Adrenal gland (tissue), 12 donors: ENCODE data around the gene GATA6. TPM values are rescaled to one million over a fixed set of nuclear protein-coding genes. Genes with fewer than 3 reads are reported as not detected.

ENCODE experiments used
- DNase-seq, 7 donors: peaks; one replicate each; pipeline ENCODE4 v3.0.0-alpha.2; 2019 to 2020
- H3K27ac ChIP-seq, 5 donors: fragments of 200-600 bp; sonication (generic) in 4 of 5; 1 replicate in 3 of 5; 2 replicates in 2 of 5; pipeline versions ENCODE4 v1.5.1 to v1.8.0; 2016 to 2020; ENCODE audit warnings: mild to moderate bottlenecking in 1 of 5
- H3K27me3 ChIP-seq: fragments of 200-600 bp; 2 replicates; pipeline ENCODE4 v1.8.0; 2021
- H3K36me3 ChIP-seq, 2 donors: fragments of 200-600 bp; replicated peaks in 1 of 2; 1 replicate in 1 of 2; 2 replicates in 1 of 2; pipeline versions ENCODE4 v1.5.1 to v1.8.0; 2018 to 2022
- H3K4me1 ChIP-seq, 2 donors: fragments of 200-600 bp; replicated peaks in 1 of 2; 1 replicate in 1 of 2; 2 replicates in 1 of 2; pipeline versions ENCODE4 v1.5.1 to v1.8.0; 2018 to 2021
- H3K4me3 ChIP-seq, 4 donors: fragments of 200-600 bp; sonication (generic) in 3 of 4; one replicate each; pipeline ENCODE4 v1.5.1; 2016 to 2018
- H3K9me3 ChIP-seq, 3 donors: fragments of 200-600 bp; sonication (generic) in 1 of 3; replicated peaks in 1 of 3; 1 replicate in 2 of 3; 2 replicates in 1 of 3; pipeline versions ENCODE4 v1.5.1 to v1.8.0; 2016 to 2021
- POLR2A ChIP-seq, 2 donors: fragments of 450-650 bp; IDR thresholded peaks; one replicate each; pipeline ENCODE4 v1.6.1; 2017; ENCODE audit warnings: antibody characterized with exemption in 2 of 2, mild to moderate bottlenecking in 2 of 2, moderate library complexity in 1 of 2
- WGBS, 4 donors: extraction: QIAGEN DNeasy Blood & Tissue Kit in 2 of 4; methylation state at CpG; one replicate each; pipeline versions ENCODE4 v1.1.5 to v1.1.7; 2013 to 2017; 5-methylcytosine and 5-hydroxymethylcytosine counted together
- intact Hi-C, 2 donors: fragments of 100-400 bp; cut with DNase I; formaldehyde crosslinking; loops; one replicate each; pipeline versions ENCODE4 v1.14.1 to v1.15.0; 2022 to 2023
- polyA plus RNA-seq, 3 donors: library from polyadenylated mRNA; stranded (reverse); fragments of 200-250 nt in 2 of 3; fragments of 350-450 nt in 1 of 3; fragmentation: Illumina TruSeq in 1 of 3; extraction: RNeasy Lipid Tissue Mini Kit (QIAGEN cat#74804) in 1 of 3; gene quantifications; one replicate each; pipeline ENCODE4 v1.2.3, GENCODE V29; 2013 to 2014
- total RNA-seq, 9 donors: library from RNA; depleted of rRNA in 4 of 9; stranded (reverse); fragments of >200 nt in 4 of 9; fragments of 120-200 nt in 1 of 9; fragmentation: NEBNext Ultra II Directional in 1 of 9; extraction: Animal tissue kit (Norgen Biotek cat#: 25700) in 1 of 9; gene quantifications; one replicate each; pipeline versions ENCODE4 v1.1.0 to v1.2.4, GENCODE V29; 2013 to 2023
- TF ChIP-seq, protein P1 (sequence below), 6 experiments: fragments of 450-650 bp in 4 of 6; fragments of 200-600 bp in 2 of 6; sonication (generic) in 1 of 6; IDR thresholded peaks; 1 replicate in 5 of 6; 2 replicates in 1 of 6; pipeline versions ENCODE4 v1.5.1 to v1.8.0; 2016 to 2021; ENCODE audit warnings: antibody characterized with exemption in 6 of 6, mild to moderate bottlenecking in 2 of 6, moderate library complexity in 1 of 6
- donor health status: healthy with polysubstance abuse.
- donor health status: Bipolar disorder and iron deficiency.
- donor health status: DM: yes; HTN: yes; CAD: no.
- donor health status: DM: no; HTN: no; CAD: no.
- donor health status: DM: no; HTN: no; CAD: no.
- donor health status: DM: yes; HTN: yes; CAD: no.

The GATA6 gene
- total and polyA plus RNA-seq, 12 donors: 31.3 to 222 (median 135) TPM

DNA sequence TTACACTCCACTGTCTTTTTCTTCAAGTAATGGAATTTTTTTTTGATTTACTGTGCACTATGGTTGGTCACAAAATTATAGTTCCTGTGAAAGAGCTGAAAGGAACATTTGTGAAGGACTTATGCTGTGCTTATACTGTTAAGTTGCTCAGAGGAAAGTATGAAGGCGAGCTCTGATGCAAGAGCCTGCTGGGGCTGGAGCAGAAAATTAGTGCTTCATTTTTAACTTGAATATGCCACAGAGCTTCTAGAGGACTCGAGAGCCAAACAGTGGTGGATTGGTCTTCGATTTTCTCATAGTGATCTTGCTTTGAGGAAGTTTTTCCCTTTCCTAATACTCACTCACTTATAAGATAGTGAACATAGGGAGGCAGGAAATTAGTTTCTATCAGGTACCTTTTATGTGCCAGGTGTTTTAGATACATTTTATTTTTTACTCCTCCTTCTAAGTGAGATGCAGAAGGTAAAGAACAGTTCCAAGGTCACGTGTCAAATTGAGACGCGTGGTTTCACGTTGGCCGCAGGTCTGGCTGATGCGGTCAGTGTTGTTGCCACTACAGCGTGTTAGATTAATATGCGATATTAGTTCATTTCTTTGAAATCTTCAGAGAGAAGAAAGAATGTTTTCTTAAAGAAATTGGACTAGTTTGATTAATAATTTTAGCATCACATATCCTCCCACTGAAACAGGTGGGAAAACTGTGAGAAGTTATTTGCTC is 20.2 kb downstream of the GATA6 start:
- peak in 2 of 7 donors; percentile 44 to 51 for DNase-seq
- peaks cover 0 to 28% of the 10 kb centered on the region in 2 donors for H3K36me3 ChIP-seq
- peaks cover 91 to 97% of the 10 kb centered on the region in 2 donors for H3K4me1 ChIP-seq
- 28 to 44% (median 39%) methylated on average over 11 of the region's 11 CpGs for WGBS, 4 donors
- peak overlapping the region in 1 of 4 donors; percentile 28 for H3K4me3 ChIP-seq
- no peaks in the 10 kb centered on the region for H3K27me3 ChIP-seq
- H3K27ac ChIP-seq: peak overlapping the region; percentile 28 to 97 (median 81)
- intact Hi-C loops: no loop called here
- peak in 1 of 2 donors; percentile 15 for TF ChIP-seq POLR2A (IDR thresholded peaks at IDR 0.05)
- TF ChIP-seq, protein P1, sequence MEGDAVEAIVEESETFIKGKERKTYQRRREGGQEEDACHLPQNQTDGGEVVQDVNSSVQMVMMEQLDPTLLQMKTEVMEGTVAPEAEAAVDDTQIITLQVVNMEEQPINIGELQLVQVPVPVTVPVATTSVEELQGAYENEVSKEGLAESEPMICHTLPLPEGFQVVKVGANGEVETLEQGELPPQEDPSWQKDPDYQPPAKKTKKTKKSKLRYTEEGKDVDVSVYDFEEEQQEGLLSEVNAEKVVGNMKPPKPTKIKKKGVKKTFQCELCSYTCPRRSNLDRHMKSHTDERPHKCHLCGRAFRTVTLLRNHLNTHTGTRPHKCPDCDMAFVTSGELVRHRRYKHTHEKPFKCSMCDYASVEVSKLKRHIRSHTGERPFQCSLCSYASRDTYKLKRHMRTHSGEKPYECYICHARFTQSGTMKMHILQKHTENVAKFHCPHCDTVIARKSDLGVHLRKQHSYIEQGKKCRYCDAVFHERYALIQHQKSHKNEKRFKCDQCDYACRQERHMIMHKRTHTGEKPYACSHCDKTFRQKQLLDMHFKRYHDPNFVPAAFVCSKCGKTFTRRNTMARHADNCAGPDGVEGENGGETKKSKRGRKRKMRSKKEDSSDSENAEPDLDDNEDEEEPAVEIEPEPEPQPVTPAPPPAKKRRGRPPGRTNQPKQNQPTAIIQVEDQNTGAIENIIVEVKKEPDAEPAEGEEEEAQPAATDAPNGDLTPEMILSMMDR (IDR thresholded peaks at IDR 0.05): no peak
- no peaks in the 10 kb centered on the region for H3K9me3 ChIP-seq

DNA sequence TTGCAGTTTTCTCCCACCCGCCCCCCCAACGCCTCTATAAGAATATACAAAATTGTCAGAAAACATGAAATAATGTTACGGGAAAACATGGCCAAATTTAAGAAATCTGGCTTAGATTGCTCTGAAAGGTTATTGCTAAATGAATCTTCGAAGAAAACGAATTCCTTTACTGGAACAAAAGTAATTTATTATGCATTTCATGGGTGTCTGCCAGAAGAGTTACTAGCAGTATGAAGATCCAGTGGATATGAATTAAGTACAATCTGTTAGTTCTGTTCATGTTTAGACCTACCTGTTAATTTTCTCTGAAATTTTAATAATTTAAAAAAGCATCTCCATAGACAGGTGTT is 21.9 kb downstream of the GATA6 start:
- intact Hi-C loops: no loop called here
- peaks cover 0 to 27% of the 10 kb centered on the region in 2 donors for H3K36me3 ChIP-seq

DNA sequence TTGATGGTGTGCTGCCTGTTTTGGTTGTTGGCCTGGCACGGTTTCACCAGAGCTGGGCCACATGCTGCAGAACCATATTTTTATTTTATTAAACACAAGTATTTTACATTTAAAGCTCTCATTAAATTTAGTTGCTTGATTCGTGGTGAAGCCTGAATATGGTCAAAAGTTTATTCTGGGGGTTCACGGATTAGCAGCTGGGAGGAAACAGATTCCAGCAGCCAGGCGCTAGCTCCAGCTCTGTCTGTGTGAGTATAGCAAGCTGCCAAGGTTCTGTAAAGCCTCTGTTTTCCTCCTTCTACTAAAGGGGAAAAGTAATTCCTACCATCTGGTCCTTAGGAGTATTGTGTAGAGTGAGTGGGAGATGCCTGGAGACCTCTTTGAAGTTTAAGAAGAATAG is 22.5 kb downstream of the GATA6 start:
- Histone ChIP-seq H3K27ac (peak overlapping the region; percentile 15 to 97 (median 71)), H3K4me1 (peaks cover 82 to 97% of the 10 kb centered on the region in 2 donors), H3K9me3 (no peaks in the 10 kb centered on the region), H3K27me3 (no peaks in the 10 kb centered on the region), H3K4me3 (no peak overlapping the region), H3K36me3 (peaks cover 0 to 25% of the 10 kb centered on the region in 2 donors)
- TF ChIP-seq, protein P1 (IDR thresholded peaks at IDR 0.05): no peak
- TF ChIP-seq POLR2A (IDR thresholded peaks at IDR 0.05): no peak
- peak in 1 of 7 donors; percentile 25 for DNase-seq
- WGBS, 4 donors: 48 to 56% (median 53%) methylated on average over 4 of the region's 4 CpGs
- intact Hi-C loops: no loop called here

More for the DNA sequence above, 21.9 kb downstream of the GATA6 start:
- Histone ChIP-seq H3K4me3 (no peak overlapping the region), H3K9me3 (no peaks in the 10 kb centered on the region), H3K27ac (peak overlapping the region; percentile 15 to 97 (median 81)), H3K4me1 (peaks cover 88 to 97% of the 10 kb centered on the region in 2 donors), H3K27me3 (no peaks in the 10 kb centered on the region)
- WGBS, 4 donors: 25 to 38% (median 32%) methylated on average over 5 of the region's 5 CpGs
- DNase-seq: no peak
- no peak for TF ChIP-seq POLR2A (IDR thresholded peaks at IDR 0.05)
- TF ChIP-seq, protein P1 (IDR thresholded peaks at IDR 0.05): no peak

DNA sequence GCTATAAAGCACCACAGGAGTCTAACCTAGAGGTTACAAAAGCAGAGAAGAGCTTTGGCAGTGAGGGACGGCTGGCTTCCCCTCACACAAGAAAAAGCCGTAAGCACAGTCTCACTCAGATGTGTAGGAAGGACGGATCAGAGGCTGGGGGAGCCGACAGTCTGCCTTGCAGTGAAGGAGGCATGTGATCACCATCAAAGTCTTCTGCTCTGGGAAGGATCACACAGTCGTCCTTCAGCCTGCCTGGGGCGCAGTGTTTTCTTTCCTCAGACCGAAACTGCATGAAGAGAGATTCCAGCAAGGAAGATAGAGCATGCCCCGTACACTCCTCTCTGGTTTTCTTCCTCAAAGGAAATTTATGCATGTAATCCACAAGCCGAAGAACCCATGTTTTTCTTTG is 24.1 kb downstream of the GATA6 start:
- no peaks in the 10 kb centered on the region for H3K27me3 ChIP-seq
- peak overlapping the region in 1 of 4 donors; percentile 22 for H3K4me3 ChIP-seq
- 19 to 24% (median 20%) methylated on average over 9 of the region's 9 CpGs for WGBS, 4 donors
- peak; percentile 5 to 71 for TF ChIP-seq POLR2A (IDR thresholded peaks at IDR 0.05)
- TF ChIP-seq, protein P1 (IDR thresholded peaks at IDR 0.05): no peak
- H3K36me3 ChIP-seq: peaks cover 0 to 32% of the 10 kb centered on the region in 2 donors
- intact Hi-C loops: no loop called here
- no peaks in the 10 kb centered on the region for H3K9me3 ChIP-seq
- H3K27ac ChIP-seq: peak overlapping the region; percentile 15 to 97 (median 71)
- H3K4me1 ChIP-seq: peaks cover 82 to 97% of the 10 kb centered on the region in 2 donors
- peak in 5 of 7 donors; percentile 67 to 79 (median 69) for DNase-seq
